ENCODE data around the gene S100A13. TPM values are rescaled to one million over a fixed set of nuclear protein-coding genes. Genes with fewer than 3 reads are reported as not detected.

S100A13 gene
- polyA plus RNA-seq, 3 donors: 143 to 162 (median 159) TPM

DNA sequence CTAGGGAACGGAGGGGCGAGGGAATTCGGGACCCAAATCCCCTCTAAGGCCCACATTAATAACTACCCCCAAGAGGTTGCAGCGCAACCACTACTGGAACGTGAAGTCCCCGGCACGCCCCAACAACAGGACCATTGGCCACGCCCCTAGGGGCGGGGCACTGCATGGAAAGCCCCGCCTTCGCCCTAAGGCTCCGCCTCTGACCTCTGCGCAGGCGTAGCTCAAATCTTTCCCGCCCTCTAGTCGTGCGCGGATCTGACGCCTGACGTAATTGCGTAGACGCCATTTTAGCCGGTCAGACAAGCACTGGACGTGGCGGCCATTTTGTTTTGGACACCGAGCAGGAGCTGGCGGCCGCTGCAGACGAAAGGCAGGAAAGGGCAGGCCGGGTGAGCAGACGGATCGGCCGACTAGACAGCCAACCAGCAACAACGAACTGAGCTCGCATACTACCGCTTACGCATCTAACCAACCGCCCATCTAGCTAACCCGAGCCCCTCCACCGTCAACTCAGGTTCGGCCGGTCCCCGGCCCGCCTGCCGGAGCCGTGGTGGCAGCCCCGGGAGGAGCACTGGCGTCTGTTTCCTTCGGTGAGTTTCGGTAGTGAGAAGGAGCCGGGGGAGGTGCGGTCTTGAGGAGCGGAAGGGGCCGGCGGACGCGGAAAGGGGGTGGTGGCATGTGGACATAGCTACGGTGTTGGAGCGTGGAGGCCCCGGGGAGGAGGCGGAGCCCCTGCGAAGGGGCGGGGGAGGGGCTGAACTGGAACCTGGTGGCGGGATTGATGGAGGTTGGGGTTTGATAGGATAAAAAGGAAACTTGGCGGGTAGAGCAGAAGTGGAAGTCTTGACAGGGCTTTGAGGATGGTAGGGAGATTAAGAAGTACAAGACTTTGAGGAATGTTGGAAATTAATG lies 6.7 kb upstream of the S100A13 start, which contains the start of gene CHTOP:
CHTOP (plus strand) TSS at position 313 of the 912 bp plus-strand sequence. CDS start 2,523 bp downstream, outside the sequence.
- peak; percentile 97 to 99 (median 98) for DNase-seq (ENCODE audit: extremely low read depth in 1 of 11, low read depth in 9 of 11, low spot score in 4 of 11)

DNA sequence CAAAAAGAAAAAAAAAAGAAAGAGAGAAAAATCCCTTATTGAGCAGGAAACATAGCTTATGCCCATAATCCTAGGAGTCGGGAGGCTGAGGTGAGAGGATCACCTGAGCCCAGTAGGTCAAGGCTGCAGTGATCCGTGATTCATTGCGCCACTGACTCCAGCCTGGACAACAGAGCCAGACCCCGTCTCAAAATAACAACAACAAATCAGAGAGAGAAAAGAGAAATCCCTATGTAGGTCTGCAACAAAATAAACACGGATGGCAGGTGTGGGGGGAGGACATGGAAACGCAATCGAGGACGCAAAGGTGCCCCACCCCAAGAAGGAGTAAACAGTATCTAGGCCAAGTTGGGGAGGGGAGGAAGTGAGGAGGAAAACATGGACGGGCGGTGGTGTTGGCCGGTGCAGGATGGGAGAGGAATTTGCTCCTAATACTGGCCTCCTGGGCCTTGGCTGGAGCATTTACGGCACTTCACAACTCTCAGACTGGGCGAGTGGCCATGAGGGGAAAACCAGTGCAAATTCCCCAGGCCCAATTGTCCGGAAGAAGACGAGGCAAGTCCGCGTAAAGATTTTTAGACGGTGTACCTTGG lies 6.0 kb upstream of the S100A13 start:
- no peak for DNase-seq (ENCODE audit: extremely low read depth in 1 of 11, low read depth in 9 of 11, low spot score in 4 of 11)

DNA sequence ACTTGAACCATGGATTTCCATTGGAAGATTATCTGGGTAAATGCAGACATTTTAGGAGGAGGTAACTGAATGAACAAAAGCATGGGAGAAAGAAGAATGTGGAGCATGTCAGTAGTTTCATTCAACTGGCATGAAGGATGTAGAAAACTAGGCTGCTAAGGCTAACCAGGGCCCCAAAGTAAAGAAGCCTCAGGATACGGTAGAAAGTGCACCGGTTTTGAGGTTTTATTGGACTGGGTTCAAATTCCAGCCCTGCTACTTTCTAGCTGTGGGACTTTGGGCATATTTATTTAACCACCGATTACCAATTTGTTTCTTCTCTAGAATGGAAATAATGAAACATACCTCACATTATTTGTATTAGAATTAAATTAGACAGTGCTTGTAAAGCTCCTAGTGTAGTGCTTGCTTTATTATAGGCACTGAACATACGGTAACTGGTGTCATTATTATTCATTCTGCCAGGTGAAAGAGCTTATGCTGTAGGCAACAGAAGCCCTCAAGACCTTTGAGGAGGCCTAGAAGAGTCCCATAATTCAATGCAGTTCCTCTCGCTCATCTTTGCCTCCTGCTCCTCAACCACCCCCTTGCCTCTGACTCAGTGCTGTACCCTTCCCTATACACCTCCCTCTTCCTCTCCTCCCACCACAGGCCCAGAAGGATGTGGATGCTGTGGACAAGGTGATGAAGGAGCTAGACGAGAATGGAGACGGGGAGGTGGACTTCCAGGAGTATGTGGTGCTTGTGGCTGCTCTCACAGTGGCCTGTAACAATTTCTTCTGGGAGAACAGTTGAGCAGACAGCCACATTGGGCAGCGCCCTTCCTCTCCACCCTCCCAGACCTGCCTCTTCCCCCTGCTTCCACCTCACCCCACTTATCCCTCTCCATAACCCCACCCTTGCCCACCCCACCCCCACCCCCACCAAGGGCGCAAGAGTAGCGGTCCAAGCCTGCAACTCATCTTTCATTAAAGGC lies 4.0 kb upstream of the S100A13 start:
- no peak for DNase-seq (ENCODE audit: extremely low read depth in 1 of 11, low read depth in 9 of 11, low spot score in 4 of 11)

DNA sequence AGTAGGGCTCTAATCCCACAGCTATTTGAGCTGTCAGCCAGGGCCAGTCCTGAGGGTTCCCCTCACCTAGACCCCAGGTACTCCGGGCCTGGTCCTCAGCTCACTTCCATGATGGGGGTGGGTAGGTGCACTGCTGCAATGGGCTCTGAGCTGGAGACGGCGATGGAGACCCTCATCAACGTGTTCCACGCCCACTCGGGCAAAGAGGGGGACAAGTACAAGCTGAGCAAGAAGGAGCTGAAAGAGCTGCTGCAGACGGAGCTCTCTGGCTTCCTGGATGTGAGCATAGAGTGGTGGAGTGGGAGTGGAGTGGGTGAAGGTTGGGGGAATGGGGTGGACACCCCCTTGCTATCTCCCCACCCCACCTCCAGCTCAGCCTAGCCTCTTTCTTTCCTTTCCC lies 3.1 kb upstream of the S100A13 start:
- no peak for DNase-seq (ENCODE audit: extremely low read depth in 1 of 11, low read depth in 9 of 11, low spot score in 4 of 11)

DNA sequence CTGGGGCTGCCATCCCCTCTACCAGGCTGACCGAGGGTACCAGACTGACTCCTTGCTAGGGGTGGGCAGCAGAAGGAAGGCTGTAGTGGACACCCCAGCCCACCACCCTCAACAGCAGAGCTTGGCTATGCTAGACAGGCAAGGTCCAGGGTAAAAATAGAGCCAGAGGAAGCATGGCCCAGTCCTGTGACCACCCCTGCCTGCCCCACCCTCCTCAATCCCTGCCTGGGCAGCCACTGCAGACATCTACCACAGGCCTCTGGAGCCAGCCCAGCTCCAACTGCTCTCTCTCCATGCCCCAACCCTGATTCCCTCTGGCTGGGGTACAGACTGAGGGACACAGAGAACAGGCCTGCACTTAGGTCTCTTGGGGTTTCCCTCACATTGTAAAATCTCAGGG lies 2.7 kb upstream of the S100A13 start:
- DNase-seq (ENCODE audit: extremely low read depth in 1 of 11, low read depth in 9 of 11, low spot score in 4 of 11): no peak

DNA sequence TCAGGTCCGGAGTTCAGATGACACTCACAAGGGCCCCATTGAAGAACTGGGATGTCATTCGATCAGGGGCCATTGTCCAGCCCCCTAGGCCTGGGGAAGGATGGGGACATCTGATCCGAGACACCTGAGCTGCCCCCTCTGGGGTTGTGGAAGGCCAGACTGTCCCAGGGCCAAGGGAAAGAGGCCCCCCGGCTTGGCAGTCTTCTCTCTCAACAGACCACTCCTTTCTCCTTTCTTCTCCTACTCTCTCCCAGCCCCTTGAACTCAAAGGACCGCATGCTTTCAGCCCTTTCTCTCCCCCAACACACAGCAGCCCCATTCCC lies 2.0 kb upstream of the S100A13 start:
- DNase-seq (ENCODE audit: extremely low read depth in 1 of 11, low read depth in 9 of 11, low spot score in 4 of 11): no peak

DNA sequence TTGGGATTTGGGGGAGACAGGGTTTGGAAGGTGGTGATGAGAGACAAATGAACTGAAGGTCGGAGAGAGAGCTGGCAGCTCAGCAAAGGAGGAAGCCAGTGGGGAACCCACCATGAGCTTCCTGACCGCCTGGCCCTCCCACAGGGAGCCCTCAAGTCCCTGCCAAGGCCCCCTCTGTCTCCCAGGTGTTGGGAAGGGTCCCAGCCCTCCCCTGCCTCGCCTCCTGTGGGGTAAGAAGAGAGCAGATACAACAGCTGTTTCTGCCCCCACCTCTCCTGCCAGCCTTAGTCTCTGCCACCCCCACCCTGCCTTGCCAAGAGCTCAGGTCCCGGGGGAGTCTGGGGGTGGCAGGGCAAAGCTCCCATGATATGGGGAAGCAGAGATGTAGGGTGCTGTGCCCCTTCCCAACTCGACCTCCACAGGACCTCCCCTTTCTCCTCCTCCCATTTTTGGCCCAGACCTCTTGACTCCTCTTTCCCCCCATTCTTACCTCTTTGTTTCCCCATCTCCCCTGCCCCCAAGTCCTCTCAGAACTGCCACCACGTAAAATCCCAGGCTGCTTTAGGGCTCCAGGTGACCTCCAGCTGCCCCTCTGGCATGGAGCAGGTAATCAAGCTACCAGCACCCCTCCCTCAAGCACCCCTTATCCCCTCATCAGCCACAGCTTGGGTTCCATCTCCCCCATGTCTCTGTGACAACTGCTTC lies 1.5 kb upstream of the S100A13 start:
- DNase-seq (ENCODE audit: extremely low read depth in 1 of 11, low read depth in 9 of 11, low spot score in 4 of 11): no peak

DNA sequence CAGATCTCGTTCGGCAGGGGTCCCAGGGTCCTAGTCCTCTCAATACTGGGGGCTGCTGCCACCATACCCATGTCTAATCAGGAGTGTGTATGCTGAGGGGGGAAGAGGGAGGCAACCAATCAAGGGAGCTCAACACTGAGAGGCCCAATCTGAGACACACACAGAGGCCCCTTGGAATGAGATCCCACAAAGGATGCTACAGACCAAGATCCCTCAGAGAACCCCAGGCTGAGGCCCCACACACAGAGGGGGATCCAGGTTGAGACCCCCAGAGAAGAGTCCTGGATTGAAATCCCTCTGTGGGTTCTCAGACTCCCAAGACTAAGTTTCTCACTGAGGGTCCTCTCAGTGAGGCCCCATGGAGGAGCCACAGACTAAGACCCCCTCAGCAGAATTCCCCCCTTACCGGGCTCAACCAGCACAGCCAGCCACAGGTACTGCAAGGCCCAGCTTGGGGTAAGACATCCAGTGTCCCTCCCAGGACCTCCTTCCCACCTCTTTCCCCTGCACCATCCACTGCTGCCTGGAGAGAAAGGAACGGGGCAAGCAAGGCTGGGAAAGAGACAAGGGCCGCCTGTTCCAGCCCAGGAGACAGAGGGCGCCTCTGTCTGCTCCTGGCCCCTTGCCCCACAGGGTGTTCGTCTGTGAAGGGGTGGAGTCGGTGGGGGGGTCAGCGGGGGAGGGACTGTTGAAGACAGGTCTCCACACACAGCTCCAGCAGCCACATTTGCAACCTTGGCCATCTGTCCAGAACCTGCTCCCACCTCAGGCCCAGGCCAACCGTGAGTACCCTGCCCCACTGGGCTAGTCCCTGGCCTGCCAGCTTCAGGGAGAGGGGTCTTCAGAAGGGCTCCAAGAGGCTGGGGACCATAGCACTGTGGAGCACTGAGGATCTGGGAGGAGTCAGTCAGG lies 666 bp upstream of the S100A13 start, which contains the start of gene S100A1:
S100A1 (plus strand) TSS at position 720 of the 912 bp plus-strand sequence. CDS start 2,088 bp downstream, outside the sequence.
- DNase-seq (ENCODE audit: extremely low read depth in 1 of 11, low read depth in 9 of 11, low spot score in 4 of 11): no peak

DNA sequence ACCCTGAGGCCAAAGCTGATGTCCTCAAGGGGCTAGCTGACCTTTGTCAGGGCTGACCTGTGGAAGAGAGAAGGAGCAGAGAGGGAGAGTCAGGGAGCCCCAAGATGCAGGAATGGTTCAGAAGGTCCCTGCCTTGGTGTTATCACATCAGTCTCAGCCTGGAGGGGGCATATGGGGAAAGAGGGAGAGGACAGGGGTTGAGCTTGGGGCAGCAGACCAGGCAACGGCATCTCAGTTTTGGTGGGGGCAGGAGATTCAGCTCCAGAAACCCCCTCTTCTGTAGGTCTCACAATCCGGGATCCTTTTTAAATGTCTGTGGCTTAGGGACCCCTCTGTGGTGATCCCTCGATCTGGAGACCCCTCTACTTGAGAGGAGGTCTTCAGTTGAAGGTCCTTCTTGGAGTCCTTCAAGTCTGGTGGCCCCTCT lies 815 bp downstream of the S100A13 start:
- DNase-seq (ENCODE audit: extremely low read depth in 1 of 11, low read depth in 9 of 11, low spot score in 4 of 11): no peak

DNA sequence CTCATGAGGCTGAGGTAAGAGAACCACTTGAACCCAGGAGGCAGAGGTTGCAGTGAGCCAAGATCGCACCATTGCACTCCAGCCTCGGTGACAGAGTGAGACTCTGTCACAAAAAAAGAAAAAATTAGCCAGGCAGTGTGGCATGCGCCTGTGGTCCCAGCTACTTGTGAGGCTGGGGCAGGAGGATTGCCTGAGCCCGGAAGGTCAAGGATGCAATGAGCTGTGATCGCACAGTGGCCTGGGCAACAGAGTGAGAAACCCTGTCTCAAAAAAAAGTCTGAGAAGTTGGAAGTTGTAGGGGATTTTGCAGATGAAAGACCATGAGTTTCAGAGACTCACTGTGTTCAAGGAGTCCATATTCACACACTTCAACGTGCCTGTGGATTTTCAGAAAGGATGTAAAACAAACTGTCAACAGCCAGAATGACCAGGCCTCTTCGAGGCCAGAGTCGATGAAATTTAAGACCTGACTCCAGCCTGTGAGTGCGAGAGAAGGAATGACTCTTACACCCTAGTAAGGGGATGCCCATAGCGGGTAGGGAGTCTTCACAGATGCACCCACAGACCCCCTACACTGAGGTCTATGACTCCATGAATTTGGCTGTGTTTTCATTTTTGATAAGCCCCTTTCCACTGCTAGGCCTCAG lies 2.2 kb downstream of the S100A13 start:
- DNase-seq (ENCODE audit: extremely low read depth in 1 of 11, low read depth in 9 of 11, low spot score in 4 of 11): no peak

DNA sequence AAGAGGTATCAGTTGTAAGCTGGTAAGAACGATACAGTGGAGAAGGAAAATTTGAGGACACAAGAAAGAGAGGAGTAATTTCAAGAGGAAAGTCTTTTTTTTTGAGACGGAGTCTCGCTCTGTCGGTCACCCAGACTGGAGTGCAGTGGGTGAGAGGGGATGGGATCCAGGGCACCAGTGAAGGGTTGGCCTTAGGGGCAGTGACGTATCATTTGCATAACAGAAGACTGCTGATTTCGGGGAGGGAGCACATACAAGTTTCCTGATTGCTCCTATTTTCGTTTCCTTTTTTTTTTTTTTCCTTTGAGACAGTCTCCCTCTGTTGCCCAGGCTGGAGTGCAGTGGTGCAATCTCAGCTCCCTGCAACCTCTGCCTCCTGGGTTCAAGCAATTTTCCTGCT lies 4.2 kb downstream of the S100A13 start:
- DNase-seq (ENCODE audit: extremely low read depth in 1 of 11, low read depth in 9 of 11, low spot score in 4 of 11): no peak

DNA sequence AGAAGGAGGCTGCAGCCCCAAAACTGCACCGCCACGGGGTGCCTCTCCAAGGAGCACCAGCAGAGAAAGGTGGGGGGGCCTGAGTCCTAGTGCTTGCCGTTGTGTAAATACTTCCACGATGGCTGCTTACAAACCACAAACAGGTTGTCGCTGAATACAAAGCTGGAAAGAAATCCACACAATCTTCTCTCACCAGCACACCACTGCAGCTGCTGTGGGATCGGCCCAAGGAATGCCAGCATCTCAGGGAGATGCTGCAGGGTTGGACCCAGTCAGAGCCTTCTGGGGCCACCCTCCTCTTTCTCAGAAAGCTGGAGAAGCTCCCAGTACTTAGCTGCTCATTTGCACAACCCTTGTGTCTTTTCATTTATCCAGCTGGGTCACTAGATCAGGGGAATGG lies 8.1 kb downstream of the S100A13 start:
- DNase-seq (ENCODE audit: extremely low read depth in 1 of 11, low read depth in 9 of 11, low spot score in 4 of 11): no peak

DNA sequence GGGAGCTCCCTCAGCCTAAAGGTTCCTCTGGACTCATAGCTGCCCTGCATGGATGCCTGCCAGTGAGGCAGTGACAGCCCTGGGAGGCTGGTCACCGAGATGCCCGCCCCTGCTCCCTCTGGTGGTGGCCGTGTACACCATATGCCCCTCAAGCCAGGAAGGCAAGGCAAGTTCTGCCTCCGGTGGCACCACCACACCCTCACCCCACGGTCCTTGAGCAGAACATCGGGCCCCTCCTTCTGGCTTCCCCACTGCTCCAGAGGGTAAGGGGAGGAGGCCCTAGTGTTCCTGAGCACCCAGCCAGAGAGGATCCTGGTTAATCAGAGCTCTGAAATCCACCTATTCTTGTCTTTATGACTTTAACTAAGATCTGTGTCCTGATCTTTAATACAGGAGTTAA lies 9.6 kb downstream of the S100A13 start:
- no peak for DNase-seq (ENCODE audit: extremely low read depth in 1 of 11, low read depth in 9 of 11, low spot score in 4 of 11)

DNA sequence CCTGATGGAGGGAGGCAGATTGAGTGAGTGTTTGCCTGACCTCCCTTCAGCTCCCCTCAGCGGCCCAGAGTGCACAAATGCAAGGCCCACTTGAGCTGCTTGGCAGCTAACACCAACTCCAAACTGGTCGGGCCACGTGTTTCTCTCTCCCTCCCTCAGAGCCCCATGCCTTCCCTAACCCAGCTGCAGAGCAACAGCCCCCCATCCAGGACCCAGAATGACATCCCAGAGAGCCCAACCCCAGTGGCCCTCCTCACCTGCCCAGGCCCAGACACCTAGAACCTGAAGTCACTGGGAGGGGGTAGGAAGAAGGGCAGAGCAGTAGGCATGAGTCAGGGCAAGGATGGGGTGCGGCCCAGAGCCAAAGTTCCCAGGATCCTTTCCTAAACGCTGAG lies 10.4 kb downstream of the S100A13 start:
- no peak for DNase-seq (ENCODE audit: extremely low read depth in 1 of 11, low read depth in 9 of 11, low spot score in 4 of 11)

DNA sequence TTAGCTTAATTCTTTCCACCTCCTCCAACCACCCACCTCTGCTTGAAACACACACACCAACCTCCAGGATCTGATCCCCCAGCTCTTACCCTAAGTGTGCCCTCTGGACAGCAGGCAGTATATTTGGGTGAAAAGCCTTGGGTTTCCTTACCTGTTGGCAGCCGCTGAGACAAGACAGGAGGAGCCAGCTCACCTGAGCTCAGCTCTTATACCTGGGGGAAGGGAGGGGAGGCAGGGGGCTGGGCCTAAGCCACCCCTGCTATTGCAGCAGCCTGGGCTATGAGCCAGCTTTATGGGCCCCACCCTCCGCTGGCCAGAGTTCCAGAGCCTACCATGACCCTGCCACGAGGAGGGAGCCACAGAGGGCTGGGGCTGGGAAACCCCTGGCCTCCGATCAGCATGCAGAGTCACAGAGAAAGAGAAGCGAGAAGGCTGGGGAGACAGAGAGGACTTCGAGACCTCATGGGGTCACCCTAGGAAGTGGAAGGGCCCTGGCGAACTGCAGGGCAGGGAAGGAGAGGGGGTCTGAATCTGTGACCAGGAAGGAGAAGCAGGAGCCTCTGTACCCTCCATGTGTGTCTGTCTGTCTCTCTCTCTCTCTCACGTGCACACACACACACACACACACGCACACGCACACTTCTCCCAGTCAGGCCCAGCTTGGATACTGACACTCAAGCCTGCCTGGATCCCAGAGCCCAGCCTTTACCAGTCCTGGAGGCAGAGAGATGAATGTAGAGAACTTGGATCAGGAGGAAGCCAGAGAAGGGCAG lies 11.0 kb downstream of the S100A13 start, which contains the start of gene S100A14:
S100A14 (minus strand) TSS at position 182 of the 773 bp plus-strand sequence. CDS start 467 bp downstream, outside the sequence.
- DNase-seq (ENCODE audit: extremely low read depth in 1 of 11, low read depth in 9 of 11, low spot score in 4 of 11): no peak

DNA sequence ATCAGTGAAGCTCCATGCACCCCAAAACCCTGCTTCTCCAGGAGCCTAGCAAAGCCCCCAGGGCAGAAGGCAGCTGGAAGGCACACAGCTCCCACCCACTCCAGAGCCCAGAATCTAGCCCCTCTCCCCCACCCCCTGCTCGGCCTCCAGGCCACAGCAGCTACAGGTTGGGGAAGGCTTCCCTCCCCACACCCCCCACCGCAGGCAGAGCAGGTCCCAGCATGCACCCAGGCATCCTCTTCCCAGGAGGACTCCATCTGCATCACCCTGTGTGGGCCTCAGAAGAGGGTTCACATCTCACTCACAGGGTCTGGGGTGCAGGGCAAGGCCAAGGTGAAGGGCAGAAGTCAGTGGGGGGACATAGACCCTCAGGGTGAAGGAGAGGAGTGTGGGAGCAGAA lies 11.9 kb downstream of the S100A13 start:
- no peak for DNase-seq (ENCODE audit: extremely low read depth in 1 of 11, low read depth in 9 of 11, low spot score in 4 of 11)

Data from renal cortex interstitium (tissue), 11 donors.